Measurements from ENCODE around the gene EEF2K. TPM values are rescaled to one million over a fixed set of nuclear protein-coding genes. Genes with fewer than 3 reads are reported as not detected.

The EEF2K gene
- polyA plus RNA-seq, 1 donor: 18.7 TPM

DNA sequence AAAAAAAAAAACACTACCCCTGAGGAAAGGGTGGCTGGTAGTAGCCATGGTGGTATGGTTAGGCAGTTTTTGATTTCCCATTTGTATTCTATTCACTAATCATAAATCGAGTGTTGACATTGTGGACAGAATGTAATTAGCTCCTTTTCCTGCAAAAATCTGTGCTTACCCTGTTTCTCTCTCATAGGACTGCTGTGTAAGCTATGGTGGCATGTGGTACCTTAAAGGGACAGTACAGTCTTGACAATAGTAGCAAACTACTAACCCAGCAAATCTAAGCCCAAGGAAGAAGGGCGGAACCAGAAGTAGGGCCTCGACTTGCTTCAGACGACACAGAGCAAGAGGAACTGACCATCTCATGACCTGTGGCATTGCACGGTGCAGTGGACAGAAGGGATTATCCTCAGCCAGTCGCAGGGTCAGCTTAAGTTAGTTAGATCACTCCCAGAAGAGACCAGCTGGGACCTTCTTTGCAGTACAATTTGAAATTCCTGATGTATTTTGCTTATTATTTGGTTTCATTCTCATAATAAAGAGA lies 127.4 kb downstream of the EEF2K start:
- DNase-seq: no peak
- peaks cover 14% of the 10 kb centered on the region for H3K9me3 ChIP-seq (ENCODE audit: control insufficient read depth, low read depth, low read length)
- no peak overlapping the region for H3K4me3 ChIP-seq (ENCODE audit: low read length)
- WGBS (ENCODE audit: insufficient coverage, low lambda C conversion rate): no CpG with 5 or more reads among the region's 6 CpGs
- peaks cover 55% of the 10 kb centered on the region for H3K36me3 ChIP-seq (ENCODE audit: control insufficient read depth, insufficient read depth, low read length)
- H3K27ac ChIP-seq (ENCODE audit: low read length): no peak overlapping the region
- no peaks in the 10 kb centered on the region for H3K27me3 ChIP-seq (ENCODE audit: control insufficient read depth, insufficient read depth, low read length)
- H3K4me1 ChIP-seq (ENCODE audit: control insufficient read depth, insufficient read depth, low read length): no peaks in the 10 kb centered on the region

- no peak for DNase-seq
- Histone ChIP-seq H3K27me3 (ENCODE audit: control insufficient read depth, insufficient read depth, low read length) (no peaks in the 10 kb centered on the region), H3K4me1 (ENCODE audit: control insufficient read depth, insufficient read depth, low read length) (no peaks in the 10 kb centered on the region), H3K4me3 (ENCODE audit: low read length) (no peak overlapping the region), H3K36me3 (ENCODE audit: control insufficient read depth, insufficient read depth, low read length) (peaks cover 43% of the 10 kb centered on the region), H3K27ac (ENCODE audit: low read length) (no peak overlapping the region), H3K9me3 (ENCODE audit: control insufficient read depth, low read depth, low read length) (peaks cover 26% of the 10 kb centered on the region)
- no CpG with 5 or more reads among the region's 3 CpGs for WGBS (ENCODE audit: insufficient coverage, low lambda C conversion rate)
Observed at GRCh38 chr16:22335668-22336246, 129.7 kb downstream of the EEF2K start.

DNA sequence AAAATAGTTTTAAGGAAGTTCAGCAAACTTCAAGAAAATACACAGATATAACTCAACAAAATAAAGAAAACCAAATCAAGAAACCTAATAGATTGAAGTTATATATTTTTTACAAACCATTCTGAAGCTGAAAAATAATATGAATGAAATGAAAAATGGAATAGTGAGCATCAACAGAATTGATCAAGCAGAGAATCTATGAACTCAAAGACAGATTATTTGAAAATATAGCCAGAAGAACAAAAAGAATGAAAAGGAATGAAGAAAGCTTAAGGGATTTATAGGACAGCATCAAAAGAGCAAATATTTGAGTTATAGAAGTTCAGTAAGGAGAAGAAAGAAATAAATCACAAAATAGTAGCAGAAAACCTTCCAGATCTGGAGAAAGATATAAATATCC lies 130.5 kb downstream of the EEF2K start:
- Histone ChIP-seq H3K4me1 (ENCODE audit: control insufficient read depth, insufficient read depth, low read length) (no peaks in the 10 kb centered on the region), H3K27ac (ENCODE audit: low read length) (no peak overlapping the region), H3K4me3 (ENCODE audit: low read length) (no peak overlapping the region), H3K36me3 (ENCODE audit: control insufficient read depth, insufficient read depth, low read length) (peaks cover 39% of the 10 kb centered on the region), H3K27me3 (ENCODE audit: control insufficient read depth, insufficient read depth, low read length) (no peaks in the 10 kb centered on the region), H3K9me3 (ENCODE audit: control insufficient read depth, low read depth, low read length) (peaks cover 26% of the 10 kb centered on the region)
- DNase-seq: no peak

DNA sequence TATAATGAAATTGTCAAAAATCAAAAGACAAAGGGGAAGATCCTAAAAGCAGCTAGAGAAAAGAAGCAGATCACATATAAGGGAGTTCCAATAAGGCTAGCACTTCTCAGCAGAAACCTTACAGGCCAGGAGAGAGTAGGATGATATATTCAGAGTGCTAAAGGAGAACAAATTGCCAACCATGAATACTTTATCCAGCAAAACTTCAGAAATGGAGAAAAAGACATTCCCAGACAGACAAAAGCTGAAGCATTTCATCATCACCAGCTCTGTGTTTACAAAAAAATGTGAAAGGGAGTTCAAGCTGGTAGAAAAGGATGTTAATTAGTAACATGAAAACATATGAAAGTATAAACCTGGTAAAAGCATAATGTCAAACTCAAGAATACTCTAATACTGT lies 131.0 kb downstream of the EEF2K start:
- H3K36me3 ChIP-seq (ENCODE audit: control insufficient read depth, insufficient read depth, low read length): peaks cover 34% of the 10 kb centered on the region
- DNase-seq: no peak
- H3K9me3 ChIP-seq (ENCODE audit: control insufficient read depth, low read depth, low read length): peaks cover 26% of the 10 kb centered on the region
- H3K27me3 ChIP-seq (ENCODE audit: control insufficient read depth, insufficient read depth, low read length): no peaks in the 10 kb centered on the region
- H3K4me1 ChIP-seq (ENCODE audit: control insufficient read depth, insufficient read depth, low read length): no peaks in the 10 kb centered on the region
- H3K4me3 ChIP-seq (ENCODE audit: low read length): no peak overlapping the region
- no peak overlapping the region for H3K27ac ChIP-seq (ENCODE audit: low read length)

GRCh38 chr16:22337849-22338635 lies 132.0 kb downstream of the EEF2K start:
- Histone ChIP-seq H3K27me3 (ENCODE audit: control insufficient read depth, insufficient read depth, low read length) (no peaks in the 10 kb centered on the region), H3K36me3 (ENCODE audit: control insufficient read depth, insufficient read depth, low read length) (peaks cover 34% of the 10 kb centered on the region), H3K27ac (ENCODE audit: low read length) (no peak overlapping the region), H3K9me3 (ENCODE audit: control insufficient read depth, low read depth, low read length) (peaks cover 26% of the 10 kb centered on the region), H3K4me3 (ENCODE audit: low read length) (no peak overlapping the region), H3K4me1 (ENCODE audit: control insufficient read depth, insufficient read depth, low read length) (no peaks in the 10 kb centered on the region)
- WGBS (ENCODE audit: insufficient coverage, low lambda C conversion rate): 85% methylated on average over 3 of the region's 4 CpGs
- no peak for DNase-seq

Other genes with a start within 250 kb of the EEF2K start
- 0.28 TPM for gene PDZD9, start 205.2 kb upstream of the EEF2K start, polyA plus RNA-seq
- gene MOSMO, start 198.2 kb upstream of the EEF2K start, polyA plus RNA-seq: 15.6 TPM
- 0.15 TPM for gene VWA3A, start 113.7 kb upstream of the EEF2K start, polyA plus RNA-seq
- gene SDR42E2, start 43.8 kb upstream of the EEF2K start, polyA plus RNA-seq: 0.06 TPM
- 54.8 TPM for gene POLR3E, start 91.1 kb downstream of the EEF2K start, polyA plus RNA-seq
- gene CDR2, start 168.3 kb downstream of the EEF2K start, polyA plus RNA-seq: 41.1 TPM

Data from large intestine (tissue), 3 donors.